Measurements from ENCODE around the gene INPP5A.

The INPP5A gene

GRCh38 chr10:132712291-132712690 is 174.7 kb downstream of the INPP5A start:
- no peak for DNase-seq

GRCh38 chr10:132712743-132713142 is 175.2 kb downstream of the INPP5A start:
- DNase-seq = no peak

DNA sequence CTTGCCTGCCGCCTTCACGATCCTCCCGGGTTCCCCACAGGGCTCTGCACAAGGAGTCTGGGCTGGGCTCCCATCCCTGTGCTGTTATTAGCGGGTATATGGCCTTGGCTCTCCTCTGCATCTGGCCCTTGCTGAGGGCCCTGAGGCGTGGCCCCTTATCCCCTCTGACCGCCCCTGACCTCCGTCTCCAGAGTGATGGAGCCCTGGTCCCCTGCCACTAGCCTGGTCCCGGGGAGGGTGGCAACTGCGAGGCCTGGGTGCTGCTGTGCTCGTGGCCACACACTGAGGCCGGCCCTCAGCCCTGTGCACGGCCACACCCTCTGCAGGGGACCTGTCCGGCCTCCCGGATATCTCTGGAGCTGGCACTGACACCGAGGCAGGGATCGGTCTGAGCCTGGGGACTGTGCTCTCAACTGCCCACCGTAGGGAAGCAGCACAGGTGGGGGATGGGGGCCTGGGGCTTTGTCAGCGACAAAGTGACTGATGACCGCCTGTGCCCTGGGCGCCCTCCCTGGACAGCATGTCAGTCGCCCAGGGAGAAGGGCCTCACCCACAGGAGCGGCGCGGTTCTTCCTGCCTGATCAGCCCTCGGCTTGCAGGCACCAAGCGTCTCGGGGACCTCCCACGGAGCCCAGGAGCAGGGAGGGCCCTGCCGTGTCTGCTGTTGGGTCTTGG is 176.0 kb downstream of the INPP5A start:
- DNase-seq = no peak

GRCh38 chr10:132714096-132714985 is 176.8 kb downstream of the INPP5A start:
- DNase-seq = no peak

DNA sequence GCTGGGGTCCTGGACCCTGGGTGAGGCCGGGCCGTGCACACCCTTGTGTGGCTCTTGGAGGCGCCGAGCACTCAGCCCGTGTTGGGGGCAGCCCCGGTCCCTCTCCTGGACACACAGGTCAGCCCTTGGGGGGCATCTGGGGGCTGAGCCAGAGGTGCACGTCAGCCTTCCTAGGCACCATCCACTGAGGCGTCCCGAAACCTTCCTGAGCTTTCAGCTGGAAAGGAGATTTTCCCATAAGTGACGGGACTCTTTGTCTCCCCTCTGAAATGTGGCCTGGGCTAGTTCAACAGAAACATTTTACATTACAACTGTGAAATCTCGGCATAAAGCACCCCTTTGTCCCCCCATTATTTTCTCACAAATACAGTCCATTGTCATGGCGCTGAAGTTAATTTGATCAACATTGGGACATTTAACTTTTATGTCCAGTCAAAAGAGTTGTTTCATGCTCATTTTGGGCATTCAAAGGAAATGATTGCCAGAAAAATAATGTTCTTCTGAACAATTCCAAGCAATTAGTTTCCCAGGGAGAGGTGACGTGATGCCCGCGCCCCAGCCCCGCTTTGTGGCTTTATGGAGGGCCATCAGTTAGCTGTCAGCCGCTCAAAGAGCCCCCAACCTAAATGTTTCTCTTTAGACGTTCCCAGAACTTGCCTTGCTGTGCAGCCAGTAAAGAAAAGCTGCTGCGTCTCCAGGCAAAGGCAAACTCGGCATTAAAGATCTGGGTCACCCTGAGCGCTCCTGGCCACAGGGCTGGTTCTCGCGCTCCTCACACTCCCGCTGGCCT is 177.6 kb downstream of the INPP5A start:
- DNase-seq = no peak

DNA sequence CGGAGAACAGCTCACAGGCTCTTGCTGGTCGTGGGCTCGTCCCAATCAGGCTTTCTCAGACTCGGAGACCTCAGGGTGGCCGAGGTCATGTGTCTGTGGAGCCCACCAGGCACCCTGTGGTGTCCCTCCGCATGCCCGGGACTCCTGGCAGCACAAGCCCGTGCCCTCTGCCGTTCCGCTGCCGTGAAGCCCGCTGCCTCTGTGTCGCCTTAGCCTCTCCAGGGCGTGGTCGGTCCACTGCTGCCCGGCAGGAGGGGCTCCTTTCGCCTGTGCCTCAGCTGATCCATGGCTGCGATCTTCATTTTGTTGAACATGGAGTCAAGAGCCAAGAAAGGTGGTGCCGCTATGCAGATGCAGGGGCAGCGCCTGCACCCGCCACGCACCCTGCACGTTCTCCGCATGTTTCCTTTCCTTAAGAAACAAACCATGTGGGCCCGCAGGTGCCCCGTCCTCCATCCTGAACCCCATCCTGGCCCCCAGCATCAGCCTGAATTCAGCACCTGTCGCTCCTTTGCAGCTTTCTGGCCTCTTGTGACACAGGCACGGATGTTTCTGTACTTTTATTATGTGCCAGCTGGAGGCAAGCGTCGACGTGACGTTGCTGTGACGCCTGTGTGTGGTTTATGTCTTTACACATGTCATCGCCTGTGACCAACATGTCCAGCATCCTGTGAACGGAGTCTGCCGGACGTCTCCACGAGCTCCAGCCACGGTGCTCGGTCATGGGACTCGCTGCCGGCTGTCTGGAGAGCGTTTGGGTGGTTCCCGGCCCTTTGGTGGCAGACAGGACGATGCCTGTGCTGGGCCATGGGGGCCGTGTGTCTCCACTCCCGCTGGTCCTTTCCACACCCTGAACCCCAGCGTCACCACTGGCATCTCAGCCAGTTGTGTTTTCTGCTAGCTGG is 178.4 kb downstream of the INPP5A start:
- no peak for DNase-seq

DNA sequence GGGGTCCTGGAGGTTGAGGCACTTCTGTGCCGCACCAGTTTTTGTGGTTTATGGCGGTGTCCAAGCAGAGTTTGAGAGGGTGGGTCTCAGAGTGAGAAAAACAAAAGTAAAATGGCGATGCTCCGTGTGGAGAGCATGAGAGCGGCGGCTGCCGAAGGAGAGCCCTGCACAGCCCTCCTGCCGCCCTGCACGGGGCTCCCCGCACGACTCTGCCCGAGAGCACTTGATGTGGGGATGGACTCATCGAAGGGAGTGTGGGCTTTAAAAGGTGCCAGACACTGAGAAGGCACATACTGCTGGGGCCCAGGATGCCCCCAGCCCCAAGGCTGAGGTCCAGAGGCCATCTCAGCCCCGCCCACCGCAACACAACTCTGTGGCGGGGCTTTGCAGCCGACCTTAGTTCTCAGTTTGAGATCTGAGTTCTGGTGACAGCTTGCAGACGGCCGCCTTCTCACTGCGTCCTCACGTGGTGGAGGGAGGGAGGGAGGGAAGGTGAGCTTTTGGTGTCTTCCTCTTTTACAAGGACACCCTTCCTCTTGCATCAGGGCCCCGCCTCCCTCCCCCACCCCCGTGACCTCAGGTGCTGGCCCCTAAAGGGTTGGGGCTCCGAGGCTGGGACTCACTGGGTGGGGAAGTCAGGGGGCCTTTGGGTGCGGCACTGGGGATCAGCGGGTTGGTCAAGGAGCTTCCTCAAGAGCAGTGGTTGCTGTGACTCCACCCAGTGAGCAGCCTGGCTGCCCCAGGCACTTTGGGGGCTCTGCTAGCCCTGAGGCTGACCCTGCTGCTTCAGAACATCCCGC is 179.3 kb downstream of the INPP5A start:
- DNase-seq = no peak

- no peak for DNase-seq
Measured at GRCh38 chr10:132721725-132722124, 184.1 kb downstream of the INPP5A start.

- no peak for DNase-seq
Measured at GRCh38 chr10:132722394-132723329, 185.1 kb downstream of the INPP5A start.

DNA sequence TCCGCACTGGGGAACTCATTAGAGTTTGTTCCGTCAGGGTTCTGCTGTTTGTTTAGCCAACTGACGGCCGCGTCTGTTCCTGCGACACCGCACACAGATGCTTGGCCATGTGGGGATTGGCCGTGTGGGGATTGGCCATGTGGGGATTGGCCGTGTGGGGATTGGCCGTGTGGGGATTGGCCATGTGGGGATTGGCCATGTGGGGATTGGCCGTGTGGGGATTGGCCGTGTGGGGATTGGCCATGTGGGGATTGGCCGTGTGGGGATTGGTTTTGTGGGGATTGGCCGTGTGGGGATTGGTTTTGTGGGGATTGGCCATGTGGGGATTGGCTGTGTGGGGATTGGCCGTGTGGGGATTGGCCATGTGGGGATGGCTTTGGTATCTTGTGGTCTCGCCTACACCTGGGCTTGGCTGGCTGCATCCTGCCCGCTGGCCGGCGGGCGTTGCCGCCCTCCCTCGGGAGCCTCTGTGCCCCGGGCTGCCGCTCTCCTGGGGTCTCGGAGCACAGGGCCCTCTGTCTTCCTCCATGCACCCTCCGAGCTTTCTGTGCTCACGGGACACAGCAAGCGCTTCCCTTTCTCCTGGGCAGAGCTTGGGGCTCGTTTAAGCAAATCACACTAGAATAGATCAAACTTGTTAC is 185.9 kb downstream of the INPP5A start:
- DNase-seq = no peak

- no peak for DNase-seq
Measured at GRCh38 chr10:132724446-132724845, 186.9 kb downstream of the INPP5A start.

GRCh38 chr10:132725202-132725601 is 187.6 kb downstream of the INPP5A start:
- no peak for DNase-seq

- no peak for DNase-seq
Measured at GRCh38 chr10:132726194-132726593, 188.6 kb downstream of the INPP5A start.

DNA sequence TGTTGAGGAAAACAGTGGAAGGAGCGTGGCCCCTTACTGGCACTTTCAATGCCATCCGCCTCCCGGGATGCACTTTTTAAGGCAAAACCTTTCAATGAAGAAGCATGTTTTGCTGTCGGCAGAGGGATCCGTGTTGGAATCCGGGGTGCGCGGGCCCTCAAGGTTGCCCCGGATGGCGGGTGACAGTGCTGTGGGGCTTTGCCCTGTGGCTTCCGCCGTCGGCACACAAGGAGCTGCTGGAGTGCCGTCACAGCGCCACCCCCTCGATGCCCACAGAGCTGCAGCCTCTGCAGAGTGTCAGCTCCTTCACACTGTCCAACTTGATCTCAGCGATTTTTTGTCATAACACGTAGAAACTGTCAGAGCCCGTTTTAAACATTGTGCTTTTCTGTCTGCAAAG is 189.4 kb downstream of the INPP5A start:
- no peak for DNase-seq

DNA sequence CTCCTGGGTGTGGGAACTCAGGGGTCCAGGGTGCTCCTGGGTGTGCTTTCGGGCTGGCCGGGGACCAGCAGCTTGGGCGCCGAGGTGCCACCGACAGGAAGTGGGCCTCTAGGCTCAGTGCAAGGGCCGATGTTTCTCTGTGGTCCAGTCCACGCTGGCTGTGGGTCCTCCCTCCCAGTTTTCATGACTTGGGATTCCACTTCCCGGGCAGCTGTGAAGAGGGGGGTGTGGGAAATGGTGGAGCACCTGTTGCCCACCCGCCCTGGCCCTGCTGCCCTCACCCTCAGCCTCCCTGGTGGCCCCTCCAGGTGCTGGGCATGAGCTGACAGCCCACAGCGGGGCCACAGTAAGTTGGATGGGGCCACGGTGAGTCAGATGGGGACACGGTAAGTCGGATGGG is 189.8 kb downstream of the INPP5A start:
- DNase-seq = no peak

- no peak for DNase-seq
Measured at GRCh38 chr10:132728321-132728720, 190.7 kb downstream of the INPP5A start.

GRCh38 chr10:132728741-132729140 is 191.2 kb downstream of the INPP5A start:
- no peak for DNase-seq

- DNase-seq = no peak
Measured at GRCh38 chr10:132729810-132730572, 192.4 kb downstream of the INPP5A start.

DNA sequence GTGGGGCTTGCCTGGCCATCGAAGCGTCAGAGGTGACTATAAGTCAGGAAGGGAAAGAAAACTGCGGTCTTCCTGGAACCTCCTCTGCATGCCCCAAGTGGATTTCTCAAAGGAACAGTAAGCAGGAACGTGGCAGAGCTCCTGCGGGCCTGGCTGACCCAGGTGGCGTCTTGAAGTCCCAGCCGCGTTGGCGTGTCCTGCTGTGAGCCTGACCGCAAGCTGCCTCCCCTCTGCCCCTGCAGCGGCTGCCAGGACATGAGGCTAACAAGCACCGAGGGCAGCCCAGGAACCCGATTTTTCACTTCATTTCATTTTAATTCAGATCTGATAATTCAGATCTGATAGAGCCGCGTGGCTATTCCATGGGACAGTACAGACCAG is 193.0 kb downstream of the INPP5A start:
- no peak for DNase-seq

Measured in CD4-positive, alpha-beta T cell treated with Interleukin-4 for 4 hours (primary cell).